Skeletal muscle tissue (tissue), 4 donors: Measurements from ENCODE around the gene NEURL3. TPM values are rescaled to one million over a fixed set of nuclear protein-coding genes. Genes with fewer than 3 reads are reported as not detected.

Source experiments
- H3K27ac ChIP-seq: one replicate; pipeline ENCODE4 v1.7.0; 2013; ENCODE audit warnings: mild to moderate bottlenecking, low read depth, low read length, inconsistent platforms
- H3K27me3 ChIP-seq, 3 donors: one replicate each; pipeline ENCODE4 v1.7.0; 2013; ENCODE audit warnings: low read length in 3 of 3; ENCODE audit not compliant: control insufficient read depth in 3 of 3, insufficient read depth in 3 of 3
- H3K36me3 ChIP-seq, 3 donors: one replicate each; pipeline ENCODE4 v1.7.0; 2013; ENCODE audit warnings: low read length in 3 of 3; ENCODE audit not compliant: control insufficient read depth in 3 of 3, insufficient read depth in 3 of 3
- H3K4me1 ChIP-seq, 3 donors: one replicate each; pipeline ENCODE4 v1.7.0; 2013; ENCODE audit warnings: low read length in 3 of 3, mild to moderate bottlenecking in 3 of 3; ENCODE audit not compliant: control insufficient read depth in 3 of 3, insufficient read depth in 3 of 3
- H3K4me3 ChIP-seq, 3 donors: one replicate each; pipeline ENCODE4 v1.7.0; 2013; ENCODE audit warnings: low read length in 3 of 3
- H3K9ac ChIP-seq, 3 donors: one replicate each; pipeline ENCODE4 v1.7.0; 2013; ENCODE audit warnings: low read length in 3 of 3, mild to moderate bottlenecking in 3 of 3, moderate library complexity in 2 of 3, low read depth in 1 of 3
- H3K9me3 ChIP-seq, 3 donors: one replicate each; pipeline ENCODE4 v1.7.0; 2013; ENCODE audit warnings: low read length in 3 of 3; ENCODE audit not compliant: control insufficient read depth in 3 of 3
- total RNA-seq: library from RNA; depleted of rRNA; stranded (reverse); fragments of >200 nt; gene quantifications from one replicate; pipeline ENCODE4 v1.2.3, GENCODE V29; 2014
- donor health status: Osteomylitis.

The NEURL3 gene
- total RNA-seq, 1 donor from 2014 or later: not detected

GRCh38 chr2:96489261-96489660 is 15.9 kb downstream of the NEURL3 start:
- H3K4me1 ChIP-seq: peaks cover 8 to 14% (median 10%) of the 10 kb centered on the region in 3 donors
- no peaks in the 10 kb centered on the region for H3K9me3 ChIP-seq
- no peaks in the 10 kb centered on the region for H3K27me3 ChIP-seq
- no peak overlapping the region for H3K9ac ChIP-seq
- no peak overlapping the region for H3K27ac ChIP-seq
- H3K4me3 ChIP-seq: no peak overlapping the region
- no peaks in the 10 kb centered on the region for H3K36me3 ChIP-seq

GRCh38 chr2:96486696-96487095 is 18.5 kb downstream of the NEURL3 start:
- Histone ChIP-seq H3K4me1 (peaks cover 8 to 14% (median 10%) of the 10 kb centered on the region in 3 donors), H3K9ac (peak overlapping the region in 2 of 3 donors; percentile 75 to 85), H3K9me3 (no peaks in the 10 kb centered on the region), H3K4me3 (peak overlapping the region in 2 of 3 donors; percentile 33 to 86), H3K27ac (peak overlapping the region; percentile 79), H3K36me3 (no peaks in the 10 kb centered on the region), H3K27me3 (no peaks in the 10 kb centered on the region)

- no peaks in the 10 kb centered on the region for H3K27me3 ChIP-seq
- peak overlapping the region; percentile 75 to 86 (median 85) for H3K9ac ChIP-seq
- H3K4me3 ChIP-seq: peak overlapping the region; percentile 82 to 86 (median 84)
- no peaks in the 10 kb centered on the region for H3K9me3 ChIP-seq
- H3K27ac ChIP-seq: peak overlapping the region; percentile 79
- H3K4me1 ChIP-seq: peaks cover 8 to 14% (median 10%) of the 10 kb centered on the region in 3 donors
- no peaks in the 10 kb centered on the region for H3K36me3 ChIP-seq
These were observed 19.2 kb downstream of the NEURL3 start for GRCh38 chr2:96485751-96486651.

- H3K4me3 ChIP-seq: peak overlapping the region in 2 of 3 donors; percentile 30 to 82
- H3K9ac ChIP-seq: peak overlapping the region in 1 of 3 donors; percentile 75
- H3K27me3 ChIP-seq: no peaks in the 10 kb centered on the region
- H3K27ac ChIP-seq: peak overlapping the region; percentile 79
- no peaks in the 10 kb centered on the region for H3K36me3 ChIP-seq
- no peaks in the 10 kb centered on the region for H3K9me3 ChIP-seq
- peaks cover 8 to 14% (median 10%) of the 10 kb centered on the region in 3 donors for H3K4me1 ChIP-seq
These were observed 19.8 kb downstream of the NEURL3 start for GRCh38 chr2:96485350-96485749.

- Histone ChIP-seq H3K27ac (no peak overlapping the region), H3K4me1 (peaks cover 8 to 14% (median 10%) of the 10 kb centered on the region in 3 donors), H3K27me3 (no peaks in the 10 kb centered on the region), H3K9ac (no peak overlapping the region), H3K4me3 (no peak overlapping the region), H3K9me3 (no peaks in the 10 kb centered on the region), H3K36me3 (no peaks in the 10 kb centered on the region)
These were observed 21.1 kb downstream of the NEURL3 start for GRCh38 chr2:96484091-96484490.

GRCh38 chr2:96477458-96477857 is 27.7 kb downstream of the NEURL3 start:
- H3K9me3 ChIP-seq: no peaks in the 10 kb centered on the region
- no peaks in the 10 kb centered on the region for H3K36me3 ChIP-seq
- H3K9ac ChIP-seq: no peak overlapping the region
- no peak overlapping the region for H3K27ac ChIP-seq
- H3K4me3 ChIP-seq: no peak overlapping the region
- H3K27me3 ChIP-seq: no peaks in the 10 kb centered on the region
- H3K4me1 ChIP-seq: no peaks in the 10 kb centered on the region

- Histone ChIP-seq H3K27me3 (peaks cover 0 to 13% (median 3%) of the 10 kb centered on the region in 3 donors), H3K4me1 (peaks cover 0 to 5% (median 2%) of the 10 kb centered on the region in 3 donors), H3K9ac (no peak overlapping the region), H3K36me3 (no peaks in the 10 kb centered on the region), H3K9me3 (no peaks in the 10 kb centered on the region), H3K27ac (no peak overlapping the region), H3K4me3 (no peak overlapping the region)
These were observed 33.4 kb downstream of the NEURL3 start for GRCh38 chr2:96471772-96472171.

GRCh38 chr2:96470636-96471035 is 34.5 kb downstream of the NEURL3 start:
- peaks cover 0 to 5% (median 2%) of the 10 kb centered on the region in 3 donors for H3K4me1 ChIP-seq
- H3K4me3 ChIP-seq: peak overlapping the region; percentile 14 to 45 (median 19)
- H3K27me3 ChIP-seq: peaks cover 0 to 13% (median 3%) of the 10 kb centered on the region in 3 donors
- peak overlapping the region in 1 of 3 donors; percentile 48 for H3K9ac ChIP-seq
- no peaks in the 10 kb centered on the region for H3K9me3 ChIP-seq
- no peaks in the 10 kb centered on the region for H3K36me3 ChIP-seq
- H3K27ac ChIP-seq: no peak overlapping the region

- Histone ChIP-seq H3K4me3 (peak overlapping the region in 1 of 3 donors; percentile 3), H3K27me3 (peaks cover 0 to 13% (median 3%) of the 10 kb centered on the region in 3 donors), H3K27ac (no peak overlapping the region), H3K36me3 (no peaks in the 10 kb centered on the region), H3K4me1 (peaks cover 0 to 5% (median 2%) of the 10 kb centered on the region in 3 donors), H3K9me3 (no peaks in the 10 kb centered on the region), H3K9ac (no peak overlapping the region)
These were observed 35.0 kb downstream of the NEURL3 start for GRCh38 chr2:96470109-96470508.

- H3K4me1 ChIP-seq: peaks cover 0 to 5% (median 2%) of the 10 kb centered on the region in 3 donors
- H3K27me3 ChIP-seq: peaks cover 0 to 13% (median 3%) of the 10 kb centered on the region in 3 donors
- no peak overlapping the region for H3K27ac ChIP-seq
- no peak overlapping the region for H3K4me3 ChIP-seq
- H3K36me3 ChIP-seq: no peaks in the 10 kb centered on the region
- H3K9ac ChIP-seq: no peak overlapping the region
- no peaks in the 10 kb centered on the region for H3K9me3 ChIP-seq
These were observed 36.3 kb downstream of the NEURL3 start for GRCh38 chr2:96468904-96469303.
